Activated gamma-delta T cell (primary cell): ENCODE data around the gene ZEB2.

ENCODE experiments used
- DNase-seq: peaks from one replicate; lab custom pipeline; 2025; lab: John Stamatoyannopoulos, UW

The ZEB2 gene

DNA sequence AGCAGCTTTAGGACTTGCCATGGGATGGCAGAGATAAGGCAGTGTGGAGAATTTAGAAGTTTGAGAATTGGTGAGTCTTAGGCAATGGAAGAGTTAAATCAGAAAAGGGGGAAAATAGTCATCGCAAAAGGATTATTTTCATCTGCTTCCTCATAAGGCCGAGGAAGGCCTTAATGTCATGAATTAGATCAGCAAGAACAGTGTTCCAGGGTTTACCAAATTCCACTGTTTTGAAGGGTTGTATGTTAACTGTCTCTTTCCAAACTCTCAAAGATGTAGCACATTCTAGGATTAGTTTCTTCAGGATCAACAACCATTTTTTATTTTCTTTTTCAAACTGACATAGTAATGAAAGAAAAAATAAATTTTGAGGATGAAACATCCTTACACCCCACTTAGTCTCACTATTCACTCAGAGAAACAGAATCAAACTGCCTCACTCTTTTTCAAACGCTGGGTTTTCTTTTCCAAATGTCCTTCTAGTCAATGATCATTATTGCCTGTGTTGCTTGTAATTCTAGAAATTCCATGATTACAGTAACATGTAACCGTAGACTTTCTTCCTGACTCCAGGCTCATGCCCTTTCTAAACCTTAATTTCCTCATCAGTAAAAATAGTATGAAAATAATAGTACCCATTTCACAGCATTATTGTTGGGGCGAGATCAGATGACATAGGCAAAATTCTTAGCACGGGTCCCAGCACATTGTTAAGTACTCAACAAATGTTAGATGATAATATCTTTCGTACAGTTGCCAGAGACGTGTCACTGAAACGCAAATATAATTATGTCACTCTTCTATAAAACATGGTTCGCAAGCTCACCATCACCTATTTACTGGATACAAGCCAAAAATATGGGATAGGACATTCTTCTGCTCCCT lies 23.6 kb downstream of the ZEB2 start:
- no peak for DNase-seq

DNA sequence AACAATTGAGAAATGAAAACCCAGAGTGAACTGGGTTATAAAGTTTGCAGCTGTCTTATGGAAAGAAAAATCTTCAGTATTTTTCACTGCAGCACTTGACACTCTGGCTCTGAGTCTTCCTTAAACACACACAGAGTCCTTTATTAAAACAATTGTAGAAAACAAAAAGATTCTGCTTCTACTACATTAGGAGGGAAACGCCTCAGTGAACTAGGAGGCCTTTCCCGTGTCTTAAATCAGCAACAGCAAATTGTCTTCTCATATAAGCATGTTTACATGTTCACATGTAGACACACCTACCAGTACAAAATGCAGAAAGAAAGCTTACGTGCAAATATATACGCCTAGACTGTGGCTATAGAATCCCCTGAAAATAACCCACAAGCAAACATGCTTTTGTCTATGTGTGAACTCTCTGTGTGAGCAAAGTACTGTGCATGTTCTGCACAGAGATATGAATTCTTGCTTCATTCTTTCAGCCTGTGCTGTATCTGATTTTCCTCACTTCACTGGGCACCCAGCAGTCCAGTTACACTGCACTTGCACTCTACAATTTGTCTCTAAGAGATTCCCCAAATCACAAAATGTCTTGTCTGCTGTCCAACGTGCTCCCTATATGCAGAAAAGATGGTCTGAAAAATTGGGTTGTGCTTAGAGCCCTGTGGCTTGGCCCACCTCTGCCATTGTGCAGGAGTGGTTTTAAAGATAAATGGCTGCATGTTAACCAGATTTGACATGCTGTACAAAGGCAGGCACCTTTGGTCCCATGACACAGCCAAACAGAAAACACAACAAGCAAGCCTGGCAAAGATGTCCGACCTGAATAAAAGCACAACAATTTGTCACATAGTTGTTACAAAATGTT lies 24.5 kb downstream of the ZEB2 start:
- no peak for DNase-seq

DNA sequence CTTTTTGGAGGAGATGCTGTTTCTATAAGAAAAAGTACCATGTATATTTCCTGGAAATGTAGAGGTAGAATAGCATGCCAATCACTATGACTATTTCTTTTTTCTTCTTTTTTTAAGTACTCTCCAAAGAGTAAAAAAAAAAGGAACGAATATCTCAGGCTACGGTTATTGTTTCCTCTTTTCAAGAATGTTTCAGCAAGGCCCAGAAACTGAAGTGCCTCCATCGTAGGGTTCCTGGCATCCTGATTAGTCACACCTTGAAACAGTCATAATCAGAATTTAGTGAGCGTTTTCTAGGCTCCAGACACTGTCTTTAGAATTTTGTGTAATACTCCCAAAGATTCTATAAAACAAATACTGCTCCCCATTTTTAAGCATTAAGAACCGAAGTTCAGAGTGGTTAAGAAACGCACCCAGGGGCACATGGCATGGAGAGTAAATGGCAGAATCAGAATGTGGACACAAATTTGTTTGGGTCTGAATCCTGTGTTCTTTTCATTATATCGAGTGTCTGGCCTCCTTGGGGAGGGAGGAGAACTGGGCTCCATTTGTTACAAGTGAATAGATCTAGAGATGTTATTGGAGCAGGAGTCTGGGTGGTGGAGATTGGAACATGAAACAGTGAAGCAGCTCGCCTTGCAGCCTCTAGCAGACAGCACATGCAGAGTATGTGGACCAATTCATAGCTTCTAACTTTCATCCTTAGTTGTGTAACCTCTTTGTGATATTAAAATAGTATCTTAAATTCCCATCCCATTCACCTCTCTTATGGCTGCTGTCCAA lies 26.7 kb downstream of the ZEB2 start:
- no peak for DNase-seq

DNA sequence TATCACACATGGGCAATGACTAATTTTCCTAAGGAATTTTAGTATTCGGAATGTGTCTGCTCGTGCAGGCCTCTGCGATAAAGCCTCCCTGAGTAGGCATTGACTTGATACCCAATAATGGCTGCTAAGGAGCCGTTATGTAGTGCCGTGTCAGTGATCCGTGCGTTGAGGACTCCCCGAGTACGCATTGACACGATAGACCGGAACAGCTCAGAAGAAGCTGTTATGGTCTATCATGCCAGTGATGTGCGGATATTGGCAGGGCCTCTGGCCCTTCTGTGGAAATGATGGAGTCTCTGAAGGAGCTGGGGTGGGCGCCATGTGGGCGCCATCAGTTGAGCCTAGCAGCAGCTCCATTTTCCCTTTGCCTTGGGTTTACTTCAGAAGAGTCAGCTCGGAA lies 29.1 kb downstream of the ZEB2 start:
- DNase-seq = no peak

DNA sequence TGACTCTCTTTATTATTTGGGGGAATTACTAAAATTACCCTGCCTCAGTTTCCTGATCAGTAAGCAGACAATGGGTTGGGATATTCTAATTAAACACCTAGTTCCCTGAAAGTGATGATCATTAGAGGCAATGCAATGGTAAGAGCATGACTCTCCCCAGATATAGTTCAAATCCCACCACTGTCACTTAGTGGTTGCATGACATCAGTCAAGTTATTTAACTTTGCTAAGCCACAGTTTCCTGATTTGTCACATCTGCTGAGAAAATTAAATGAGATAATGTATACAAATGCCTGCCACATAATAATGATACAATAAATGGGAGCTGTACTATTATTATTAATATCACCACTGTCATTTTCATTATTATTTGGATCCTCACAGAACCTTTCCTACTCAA lies 29.9 kb downstream of the ZEB2 start:
- DNase-seq = no peak

DNA sequence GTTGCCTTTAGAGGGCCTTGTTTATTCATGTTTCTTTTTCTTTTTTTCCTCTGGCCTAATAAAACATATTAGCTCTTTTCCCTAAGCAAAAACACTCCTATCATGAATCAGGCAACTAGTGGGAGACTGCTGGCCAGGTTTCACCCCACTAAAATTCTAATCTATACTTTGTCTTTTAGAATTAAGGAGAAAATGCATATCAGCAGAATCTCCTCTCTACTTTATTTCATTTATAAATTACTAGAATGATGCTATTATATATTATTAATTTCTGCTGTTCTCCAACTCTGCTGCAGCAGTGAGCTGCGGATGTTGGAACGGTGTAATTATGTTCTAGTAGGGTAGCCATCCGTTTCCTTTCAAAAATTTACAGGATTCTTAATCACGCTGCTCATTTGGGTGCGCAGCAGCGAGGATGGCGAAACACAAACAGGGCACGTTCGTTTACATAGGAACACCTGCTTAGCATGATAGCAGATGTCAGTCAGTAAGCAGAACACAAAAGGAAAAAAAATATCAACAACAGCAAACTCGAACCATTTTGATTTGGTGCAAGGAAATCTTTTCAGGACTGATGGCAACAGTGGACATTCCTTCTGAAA lies 30.5 kb downstream of the ZEB2 start:
- no peak for DNase-seq

DNA sequence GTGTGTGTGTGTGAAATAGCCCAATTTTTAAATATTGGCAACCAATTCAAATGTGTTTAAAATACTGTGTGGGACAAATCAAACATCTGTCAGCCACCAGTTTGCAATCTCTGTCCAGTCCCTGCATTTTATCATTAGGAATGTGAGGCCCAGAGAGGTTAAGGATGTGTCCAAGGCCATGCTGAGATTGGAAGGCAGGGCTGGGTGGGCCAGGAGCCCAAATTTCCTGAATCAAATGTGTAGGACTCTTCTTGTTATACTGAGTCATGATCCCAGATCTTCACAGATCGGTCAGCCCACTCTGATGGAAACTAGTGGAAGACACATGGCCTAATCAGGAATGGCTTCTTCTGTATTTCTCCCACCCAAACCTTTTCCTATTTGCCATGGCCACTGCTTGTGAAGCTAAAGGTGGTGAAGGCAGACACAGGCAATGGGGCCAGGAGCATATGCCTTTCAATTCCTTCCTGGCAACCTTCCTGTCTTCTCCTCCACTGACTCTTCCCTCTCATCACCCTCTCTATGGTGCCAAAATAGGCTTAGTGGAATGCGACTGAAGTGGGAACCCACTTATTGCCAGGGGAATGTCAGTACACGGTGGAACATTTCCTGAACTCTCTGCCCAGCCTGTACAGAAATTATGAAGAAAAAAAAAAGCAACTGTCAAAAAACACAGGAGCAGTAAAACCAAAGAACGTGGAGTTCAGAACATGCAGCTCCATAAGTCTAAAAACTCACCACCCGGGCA lies 35.5 kb downstream of the ZEB2 start:
- no peak for DNase-seq

DNA sequence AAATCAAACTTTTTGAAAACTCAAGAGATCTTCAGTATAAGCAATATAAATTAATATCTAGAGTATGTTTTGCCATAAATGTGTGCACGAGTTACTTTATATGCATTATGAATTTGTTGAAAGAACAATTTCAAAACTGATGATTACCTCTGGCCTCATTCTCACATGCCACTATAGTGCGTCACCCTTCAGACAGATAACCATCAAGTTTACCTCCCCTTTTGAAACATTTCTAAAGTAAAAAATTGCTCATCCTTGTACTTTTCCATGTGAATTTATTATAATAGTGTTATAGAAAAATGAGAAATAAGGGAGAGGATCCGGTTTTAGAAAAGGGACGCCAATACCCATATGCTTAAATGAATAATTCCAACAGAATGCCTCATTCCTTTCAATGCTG lies 38.3 kb downstream of the ZEB2 start:
- DNase-seq = no peak

DNA sequence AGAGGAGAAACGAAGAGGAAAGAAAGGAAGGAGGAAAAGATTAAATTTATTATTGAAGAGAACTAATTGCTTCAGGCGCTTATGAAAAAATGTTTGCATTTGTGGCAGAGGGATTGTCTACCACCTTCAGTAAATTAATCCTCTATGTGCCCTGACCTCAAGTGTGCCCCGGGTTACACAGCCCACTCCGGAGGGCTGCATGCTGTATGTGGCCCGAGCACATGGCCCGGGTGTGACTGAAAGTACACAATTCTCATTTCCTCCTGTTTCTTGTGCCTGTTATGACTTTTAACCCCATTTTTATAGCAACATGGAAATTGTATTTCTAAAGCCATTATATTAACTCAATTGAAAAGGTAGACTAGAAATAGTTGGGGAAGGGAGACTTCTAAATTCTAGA lies 38.8 kb downstream of the ZEB2 start:
- no peak for DNase-seq

DNA sequence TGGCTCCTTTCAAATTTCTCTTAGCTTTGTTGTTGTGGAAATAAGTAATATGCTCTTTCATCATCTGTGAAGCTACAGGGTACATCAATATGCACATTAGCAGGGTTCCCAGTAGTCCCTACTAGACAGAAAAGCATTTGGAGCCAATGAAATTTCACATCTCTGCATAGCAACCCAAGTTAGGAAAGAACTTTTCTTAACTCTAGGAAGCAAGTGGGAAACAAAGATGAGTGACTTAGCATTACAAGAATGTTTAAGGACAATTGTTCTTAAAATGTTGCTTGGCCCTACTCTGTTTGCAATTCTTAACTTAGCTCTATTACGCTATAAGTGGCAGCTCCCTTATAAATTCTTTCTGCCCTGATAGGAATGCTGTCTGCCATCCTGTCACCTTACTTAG lies 39.6 kb downstream of the ZEB2 start:
- DNase-seq = no peak

DNA sequence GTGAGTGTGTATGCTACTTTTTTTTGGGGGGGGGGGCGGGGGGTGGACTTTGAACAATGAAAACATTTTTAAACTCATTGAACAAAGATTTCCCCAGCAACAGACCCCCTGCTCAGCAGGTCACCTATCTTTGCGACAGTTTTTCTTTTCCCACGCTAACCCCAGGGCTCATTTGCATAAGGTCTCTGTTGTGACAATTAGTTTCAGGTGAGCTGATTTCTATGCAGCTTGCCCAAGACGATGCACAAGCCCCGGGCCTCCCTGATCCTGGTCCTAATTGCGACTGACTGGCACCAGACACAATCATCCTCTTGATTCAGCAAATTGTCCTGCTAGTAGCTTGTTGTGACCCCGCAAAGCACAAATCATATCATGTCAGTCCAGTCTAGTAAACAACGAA lies 40.3 kb downstream of the ZEB2 start:
- no peak for DNase-seq

DNA sequence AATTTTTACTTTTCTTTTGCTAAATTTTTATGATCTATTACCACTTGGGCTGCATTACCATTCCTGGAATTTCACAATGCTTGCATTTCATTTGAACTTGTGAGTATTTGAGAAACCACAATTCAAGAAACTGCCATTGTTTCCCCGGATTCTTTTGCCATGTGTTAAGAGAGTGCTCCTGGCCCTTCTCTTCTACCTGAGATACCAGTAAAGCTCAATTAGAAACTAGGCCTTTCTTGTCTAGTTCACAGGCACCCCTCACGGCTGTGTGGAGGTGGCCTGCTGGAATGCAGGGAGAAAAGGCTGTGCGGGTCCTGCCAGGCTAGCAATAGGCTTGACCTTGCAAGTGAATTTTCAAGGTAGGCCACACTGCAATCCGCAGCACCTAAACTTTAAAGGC lies 40.8 kb downstream of the ZEB2 start:
- DNase-seq = no peak

DNA sequence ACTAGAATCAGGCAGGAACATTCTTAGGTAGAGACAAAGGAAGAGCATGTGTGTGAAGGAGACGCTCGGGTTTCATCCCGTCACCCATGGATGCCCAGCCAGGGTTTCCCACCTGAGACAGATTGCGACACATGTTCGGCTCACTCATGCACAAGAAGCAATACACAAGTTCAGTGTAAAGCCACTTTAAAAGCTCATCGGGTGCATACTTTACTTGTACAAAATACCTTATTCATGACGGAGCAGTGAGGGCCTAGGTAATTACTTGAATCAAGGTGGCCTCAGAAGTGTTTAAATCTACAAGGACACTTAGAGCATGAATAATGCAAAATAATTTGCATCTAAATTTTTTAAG lies 42.0 kb downstream of the ZEB2 start:
- no peak for DNase-seq

DNA sequence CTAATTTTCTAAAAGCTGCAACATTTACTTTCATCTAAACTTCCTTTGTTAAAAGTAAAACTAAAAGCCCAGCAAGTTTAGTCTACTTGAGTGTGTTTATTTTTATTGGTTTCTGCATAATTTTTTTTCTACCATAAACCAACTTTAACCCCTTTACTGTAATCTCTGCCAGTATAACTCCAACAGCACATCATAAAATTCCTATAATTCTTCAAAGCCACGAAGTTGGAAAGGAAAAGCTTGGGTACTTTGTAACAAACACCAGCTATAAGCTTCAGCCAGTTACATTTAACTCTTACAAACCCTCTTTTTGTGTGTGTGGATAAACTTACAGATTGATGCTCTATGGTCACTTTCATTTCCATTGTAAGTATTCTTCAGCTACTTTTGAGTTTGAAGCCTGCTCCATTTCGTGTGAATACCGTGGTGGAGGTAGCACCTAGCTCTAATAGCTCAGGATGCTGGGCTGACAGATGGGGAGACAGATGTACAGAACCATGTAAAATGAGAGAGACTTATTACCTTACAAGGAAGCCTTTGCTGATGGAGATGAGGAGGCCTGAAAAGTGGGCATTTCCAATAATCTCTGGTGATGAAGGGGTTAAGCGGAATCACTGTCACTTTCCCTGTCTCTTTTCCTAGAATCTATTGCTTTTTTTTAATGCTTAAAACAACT lies 42.5 kb downstream of the ZEB2 start:
- DNase-seq = no peak

DNA sequence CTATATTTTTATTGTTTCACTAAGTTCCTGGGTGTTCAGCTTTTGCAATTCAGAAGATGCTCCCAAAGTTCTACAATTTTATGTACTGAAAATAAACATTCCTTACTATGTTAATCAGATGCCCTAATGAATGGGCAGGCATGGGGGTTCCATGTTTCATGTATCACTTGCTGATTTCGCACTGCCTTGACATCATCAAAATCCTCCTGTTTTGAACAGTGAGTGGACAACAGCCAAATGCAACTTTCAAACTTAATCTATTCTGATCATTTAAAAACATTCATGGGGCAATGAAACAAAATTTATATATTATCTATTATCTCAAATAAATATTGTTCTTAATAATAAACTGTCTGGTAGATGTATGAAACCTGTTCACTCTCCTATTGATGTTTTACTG lies 43.2 kb downstream of the ZEB2 start:
- no peak for DNase-seq

DNA sequence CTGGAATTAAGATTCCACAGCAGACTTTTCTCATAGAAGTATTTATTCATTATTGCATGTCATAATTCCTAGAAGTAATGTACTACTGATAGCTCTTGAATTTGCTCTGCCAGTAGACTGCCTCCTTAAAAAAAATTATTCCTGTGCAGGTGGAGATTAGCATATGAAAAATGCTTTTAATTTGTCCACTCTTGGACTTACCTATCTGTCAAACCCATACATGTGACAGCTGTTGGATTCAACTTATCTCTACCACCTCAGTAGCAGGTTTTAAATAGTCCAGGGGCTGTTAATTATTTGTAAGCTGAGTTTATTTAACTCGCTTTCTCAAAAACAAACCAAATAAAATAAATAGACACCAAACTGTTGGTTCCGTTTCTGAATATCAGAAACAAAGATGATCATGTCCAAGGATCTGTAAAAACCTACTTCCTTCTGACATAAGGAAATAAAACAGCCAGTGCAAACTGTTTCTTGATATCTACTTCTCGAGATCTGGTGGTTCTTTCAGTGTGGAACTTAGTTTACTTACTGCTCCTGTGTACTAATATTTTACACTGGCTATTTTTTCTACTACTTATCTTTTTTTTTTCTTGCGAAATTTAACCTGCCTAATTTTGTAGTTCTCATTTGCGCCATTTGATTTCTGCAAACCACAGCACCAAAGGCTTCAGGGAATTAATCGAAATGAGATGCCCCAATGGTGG lies 44.2 kb downstream of the ZEB2 start:
- no peak for DNase-seq

DNA sequence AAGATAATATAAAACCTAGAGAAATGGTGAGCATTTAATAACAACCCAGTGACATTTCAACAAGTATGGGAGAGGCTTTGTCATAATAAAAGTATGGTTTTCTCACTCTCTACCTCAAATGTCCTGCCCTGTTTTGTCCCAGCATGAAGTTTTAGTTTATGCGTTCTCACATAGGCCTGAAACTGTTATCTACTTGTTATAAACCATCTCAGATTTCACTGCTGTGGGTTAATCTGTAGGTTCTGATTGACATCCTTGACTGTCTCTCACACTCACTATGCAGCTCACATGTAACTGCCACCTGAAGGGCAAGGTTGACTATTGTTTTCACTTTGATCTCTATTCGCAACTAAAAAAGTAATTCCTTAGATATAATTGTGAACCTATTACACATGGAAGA lies 44.9 kb downstream of the ZEB2 start:
- DNase-seq = no peak

DNA sequence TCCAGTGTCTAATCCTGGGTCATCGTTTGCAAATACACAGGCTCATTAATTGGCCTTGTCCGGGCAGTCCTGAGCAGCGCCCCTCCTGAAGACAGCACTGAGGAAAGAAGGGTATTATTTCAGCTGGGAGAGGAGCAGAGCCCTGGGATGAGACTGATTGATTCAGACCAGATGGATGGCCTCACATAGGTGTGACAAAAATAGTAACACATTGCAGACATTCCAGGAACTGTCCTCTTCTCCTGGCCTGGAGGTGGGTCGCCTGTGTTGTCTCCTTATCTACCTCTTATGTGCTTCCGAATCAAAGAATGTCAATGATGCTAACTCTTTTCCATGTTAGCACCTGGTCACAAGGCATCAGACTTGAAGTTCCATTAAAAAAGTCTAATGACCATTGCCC lies 45.9 kb downstream of the ZEB2 start:
- DNase-seq = no peak

DNA sequence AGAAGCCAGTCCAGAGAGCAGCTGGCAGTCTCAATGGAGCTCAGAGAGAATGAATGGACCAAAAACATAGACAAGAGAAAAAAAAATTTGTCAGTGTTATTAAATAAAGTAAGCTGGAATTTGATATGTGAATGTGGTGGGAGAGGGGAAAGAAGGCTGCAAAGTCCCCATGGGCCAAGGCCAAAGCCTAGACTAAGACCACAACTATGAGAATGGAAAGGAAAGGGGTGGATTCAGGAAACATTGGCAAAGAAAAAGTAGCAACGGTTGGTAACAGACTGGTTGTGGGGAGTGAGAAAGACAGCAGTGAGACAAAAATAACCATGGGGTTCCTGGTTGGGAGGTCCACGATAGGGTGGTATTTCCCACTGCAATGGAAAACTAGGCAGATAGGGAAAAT lies 47.0 kb downstream of the ZEB2 start:
- no peak for DNase-seq

DNA sequence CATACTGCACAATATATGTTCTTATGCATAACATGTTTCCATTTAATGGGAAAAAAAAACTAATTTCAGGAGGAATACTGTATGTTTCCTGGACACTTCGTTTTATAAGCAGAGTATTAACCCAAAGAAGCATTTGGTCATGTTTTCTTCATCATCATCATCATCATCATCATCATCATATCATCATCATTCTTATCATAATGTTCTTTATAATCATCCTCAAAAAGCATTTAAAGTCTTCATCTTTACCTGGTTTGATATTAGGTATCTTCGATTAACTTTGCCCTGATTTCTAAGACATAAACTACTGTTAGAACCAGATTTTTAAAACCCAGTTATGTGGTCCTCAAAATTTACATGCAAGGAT lies 47.9 kb downstream of the ZEB2 start:
- DNase-seq = no peak
